Measurements from ENCODE around the gene ZNF354B.
"Not testable (repeated sequence)": the region's sequence is repeated elsewhere in the genome, so short reads cannot be mapped to it uniquely, and the experiment has no call there.

DNA sequence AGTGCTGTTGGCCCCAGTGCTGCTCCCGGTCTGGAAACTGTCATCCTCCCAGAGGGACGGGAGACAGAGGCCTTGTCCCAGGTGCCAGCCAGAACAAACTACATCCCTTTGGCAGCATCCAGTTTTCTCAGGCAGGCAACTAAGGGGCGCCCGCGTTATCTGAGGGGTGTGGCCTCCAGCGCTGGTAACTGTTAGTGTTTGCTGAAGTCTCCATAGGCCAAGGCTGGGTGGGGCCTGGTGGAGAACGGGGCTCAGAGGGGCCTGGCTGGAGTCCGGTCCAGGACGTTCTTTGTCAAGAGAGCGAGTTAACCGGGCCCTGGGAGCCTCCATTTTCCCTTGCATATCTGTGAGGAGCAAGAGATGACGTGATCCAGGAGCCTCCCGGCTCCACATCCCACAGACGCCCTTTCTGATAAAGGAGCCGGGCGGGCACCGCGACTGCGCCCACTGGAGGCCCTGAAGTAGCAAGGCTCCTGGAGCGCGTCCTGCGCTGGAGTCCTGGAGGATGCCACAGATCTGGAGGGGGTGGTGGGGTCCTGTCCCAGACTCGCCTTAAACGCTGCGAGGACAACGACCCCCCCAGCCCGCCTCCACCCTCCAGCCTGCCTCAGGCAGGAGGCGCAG is 20.9 kb upstream of the ZNF354B start:
- TF ChIP-seq POLR2AphosphoS5, POLR2A (IDR thresholded peaks at IDR 0.05): not testable (repeated sequence)
- TF ChIP-seq, protein P1, sequence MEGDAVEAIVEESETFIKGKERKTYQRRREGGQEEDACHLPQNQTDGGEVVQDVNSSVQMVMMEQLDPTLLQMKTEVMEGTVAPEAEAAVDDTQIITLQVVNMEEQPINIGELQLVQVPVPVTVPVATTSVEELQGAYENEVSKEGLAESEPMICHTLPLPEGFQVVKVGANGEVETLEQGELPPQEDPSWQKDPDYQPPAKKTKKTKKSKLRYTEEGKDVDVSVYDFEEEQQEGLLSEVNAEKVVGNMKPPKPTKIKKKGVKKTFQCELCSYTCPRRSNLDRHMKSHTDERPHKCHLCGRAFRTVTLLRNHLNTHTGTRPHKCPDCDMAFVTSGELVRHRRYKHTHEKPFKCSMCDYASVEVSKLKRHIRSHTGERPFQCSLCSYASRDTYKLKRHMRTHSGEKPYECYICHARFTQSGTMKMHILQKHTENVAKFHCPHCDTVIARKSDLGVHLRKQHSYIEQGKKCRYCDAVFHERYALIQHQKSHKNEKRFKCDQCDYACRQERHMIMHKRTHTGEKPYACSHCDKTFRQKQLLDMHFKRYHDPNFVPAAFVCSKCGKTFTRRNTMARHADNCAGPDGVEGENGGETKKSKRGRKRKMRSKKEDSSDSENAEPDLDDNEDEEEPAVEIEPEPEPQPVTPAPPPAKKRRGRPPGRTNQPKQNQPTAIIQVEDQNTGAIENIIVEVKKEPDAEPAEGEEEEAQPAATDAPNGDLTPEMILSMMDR (IDR thresholded peaks at IDR 0.05), result not testable (repeated sequence)
